DND-41 (cell line): ENCODE results near the gene COBL.

Experiments
- ATAC-seq: fragments of 200-7000 bp; cut with Tn5 transposase; 3 replicates; pipeline ENCODE4 v1.9.1; 2021; ENCODE audit warnings: low read depth; ENCODE audit not compliant: insufficient read depth
- DNase-seq: peaks from one replicate; pipeline ENCODE4 v3.0.0-alpha.2; 2020
- H2AFZ ChIP-seq: 2 replicates; pipeline ENCODE4 v1.6.0; 2012; ENCODE audit warnings: low read depth, low read length
- H3K27ac ChIP-seq: 2 replicates; pipeline ENCODE4 v1.5.1; 2012; ENCODE audit warnings: low read length, inconsistent platforms
- H3K27me3 ChIP-seq: fragments of 200-600 bp; sonication (generic); 2 replicates; pipeline ENCODE4 v1.6.0; 2012; ENCODE audit warnings: low read length, mild to moderate bottlenecking, inconsistent platforms; ENCODE audit not compliant: insufficient read depth, poor library complexity
- H3K36me3 ChIP-seq: 2 replicates; pipeline ENCODE4 v1.5.1; 2012; ENCODE audit warnings: low read length, inconsistent platforms; ENCODE audit not compliant: insufficient read depth
- H3K4me1 ChIP-seq: 2 replicates; pipeline ENCODE4 v1.5.1; 2012; ENCODE audit warnings: mild to moderate bottlenecking, low read length; ENCODE audit not compliant: insufficient read depth
- H3K4me2 ChIP-seq: 2 replicates; pipeline ENCODE4 v1.6.0; 2012; ENCODE audit warnings: mild to moderate bottlenecking, moderate library complexity, low read length, inconsistent platforms; ENCODE audit not compliant: insufficient read depth
- H3K4me3 ChIP-seq, 2 experiments: fragments of 200-600 bp in 1 of 2; shearing (Covaris generic) in 1 of 2; 2 replicates each; pipeline ENCODE4 v1.5.1; 2012 to 2016; ENCODE audit warnings: inconsistent platforms in 2 of 2, low read length in 2 of 2, mild to moderate bottlenecking in 2 of 2, low read depth in 1 of 2, moderate library complexity in 1 of 2
- H3K79me2 ChIP-seq: 2 replicates; pipeline ENCODE4 v1.6.0; 2012; ENCODE audit warnings: low read length, inconsistent platforms; ENCODE audit not compliant: insufficient read depth
- H3K9ac ChIP-seq: 2 replicates; pipeline ENCODE4 v1.6.0; 2012; ENCODE audit warnings: low read depth, mild to moderate bottlenecking, inconsistent platforms, low read length, moderate library complexity
- H3K9me3 ChIP-seq: 2 replicates; pipeline ENCODE4 v1.5.1; 2012; ENCODE audit warnings: low read length, moderate library complexity, mild to moderate bottlenecking, inconsistent platforms; ENCODE audit not compliant: insufficient read depth, severe bottlenecking
- H4K20me1 ChIP-seq: 2 replicates; pipeline ENCODE4 v1.6.0; 2012; ENCODE audit warnings: low read length; ENCODE audit not compliant: insufficient read depth
- EZH2 ChIP-seq: IDR thresholded peaks from 3 replicates; pipeline ENCODE4 v1.6.1; 2012; ENCODE audit warnings: borderline replicate concordance, low read depth, mild to moderate bottlenecking, moderate library complexity, low read length, inconsistent platforms; ENCODE audit not compliant: severe bottlenecking
- TF ChIP-seq, protein P1 (sequence below): IDR thresholded peaks from 2 replicates; pipeline ENCODE4 v1.5.1; 2012; ENCODE audit warnings: borderline replicate concordance, low read length, moderate library complexity, mild to moderate bottlenecking; ENCODE audit not compliant: poor library complexity, severe bottlenecking; ENCODE audit errors: extremely low read depth

COBL gene

DNA sequence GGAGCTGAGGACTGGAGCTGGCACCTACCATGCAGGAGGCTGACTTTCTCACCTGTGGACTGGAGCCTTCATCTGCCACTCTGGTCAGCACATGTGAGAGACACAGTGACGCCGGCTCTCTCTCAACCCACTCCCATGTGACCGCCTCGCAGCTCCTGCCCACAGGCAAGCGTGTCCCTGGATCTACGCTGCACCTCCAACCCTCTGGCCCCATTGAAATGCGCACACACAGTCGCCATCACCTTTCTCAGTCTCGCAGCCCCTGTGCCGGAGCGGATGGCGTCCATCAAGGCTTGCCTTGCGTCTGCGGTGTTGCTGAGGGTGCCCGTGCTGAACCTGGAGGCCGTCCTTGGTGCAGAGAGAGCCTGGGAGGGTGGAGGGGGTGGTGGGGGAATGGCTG is 291.7 kb downstream of the COBL start:
- DNase-seq (no peak), ATAC-seq (no peak)
- peaks cover 4% of the 10 kb centered on the region for H3K27me3 ChIP-seq
- H3K79me2 ChIP-seq, result no peaks in the 10 kb centered on the region
- no peak overlapping the region for H3K9ac ChIP-seq
- no peaks in the 10 kb centered on the region for H3K36me3 ChIP-seq
- H3K4me3 ChIP-seq, result no peak overlapping the region
- H3K27ac ChIP-seq, result no peak overlapping the region
- H2AFZ ChIP-seq, result no peak overlapping the region
- no peaks in the 10 kb centered on the region for H3K4me1 ChIP-seq
- TF ChIP-seq, protein P1, sequence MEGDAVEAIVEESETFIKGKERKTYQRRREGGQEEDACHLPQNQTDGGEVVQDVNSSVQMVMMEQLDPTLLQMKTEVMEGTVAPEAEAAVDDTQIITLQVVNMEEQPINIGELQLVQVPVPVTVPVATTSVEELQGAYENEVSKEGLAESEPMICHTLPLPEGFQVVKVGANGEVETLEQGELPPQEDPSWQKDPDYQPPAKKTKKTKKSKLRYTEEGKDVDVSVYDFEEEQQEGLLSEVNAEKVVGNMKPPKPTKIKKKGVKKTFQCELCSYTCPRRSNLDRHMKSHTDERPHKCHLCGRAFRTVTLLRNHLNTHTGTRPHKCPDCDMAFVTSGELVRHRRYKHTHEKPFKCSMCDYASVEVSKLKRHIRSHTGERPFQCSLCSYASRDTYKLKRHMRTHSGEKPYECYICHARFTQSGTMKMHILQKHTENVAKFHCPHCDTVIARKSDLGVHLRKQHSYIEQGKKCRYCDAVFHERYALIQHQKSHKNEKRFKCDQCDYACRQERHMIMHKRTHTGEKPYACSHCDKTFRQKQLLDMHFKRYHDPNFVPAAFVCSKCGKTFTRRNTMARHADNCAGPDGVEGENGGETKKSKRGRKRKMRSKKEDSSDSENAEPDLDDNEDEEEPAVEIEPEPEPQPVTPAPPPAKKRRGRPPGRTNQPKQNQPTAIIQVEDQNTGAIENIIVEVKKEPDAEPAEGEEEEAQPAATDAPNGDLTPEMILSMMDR, result no peak
- TF ChIP-seq EZH2, result no peak
- H3K4me2 ChIP-seq, result no peak overlapping the region
- H4K20me1 ChIP-seq, result no peaks in the 10 kb centered on the region
- no peaks in the 10 kb centered on the region for H3K9me3 ChIP-seq

DNA sequence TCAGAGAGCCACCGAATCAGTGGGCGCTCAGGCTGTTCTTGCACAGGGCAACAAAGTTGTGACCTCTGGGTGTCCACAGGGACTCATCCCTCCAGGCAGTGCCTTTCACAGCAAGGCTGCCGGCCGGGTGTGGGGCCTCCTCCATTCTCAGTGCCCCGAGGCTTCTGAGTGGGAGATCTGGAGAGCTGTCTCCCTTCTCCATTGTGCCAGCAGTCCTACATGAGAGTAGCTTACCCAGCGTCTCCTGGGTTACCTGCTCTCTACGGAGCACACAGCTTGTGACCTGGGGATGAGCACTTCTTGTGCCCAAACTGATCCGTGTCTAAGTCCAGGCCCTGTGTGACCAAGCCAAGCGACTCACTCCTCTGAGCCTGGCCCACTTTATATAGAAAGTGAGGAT is 293.1 kb downstream of the COBL start:
- no peaks in the 10 kb centered on the region for H4K20me1 ChIP-seq
- no peaks in the 10 kb centered on the region for H3K9me3 ChIP-seq
- H3K4me2 ChIP-seq, result no peak overlapping the region
- no peak overlapping the region for H3K27ac ChIP-seq
- H3K9ac ChIP-seq, result no peak overlapping the region
- no peaks in the 10 kb centered on the region for H3K4me1 ChIP-seq
- H3K79me2 ChIP-seq, result no peaks in the 10 kb centered on the region
- H3K27me3 ChIP-seq, result peaks cover 4% of the 10 kb centered on the region
- no peak overlapping the region for H2AFZ ChIP-seq
- TF ChIP-seq, protein P1, result no peak
- TF ChIP-seq EZH2, result no peak
- ATAC-seq (no peak), DNase-seq (no peak)
- no peak overlapping the region for H3K4me3 ChIP-seq
- no peaks in the 10 kb centered on the region for H3K36me3 ChIP-seq

DNA sequence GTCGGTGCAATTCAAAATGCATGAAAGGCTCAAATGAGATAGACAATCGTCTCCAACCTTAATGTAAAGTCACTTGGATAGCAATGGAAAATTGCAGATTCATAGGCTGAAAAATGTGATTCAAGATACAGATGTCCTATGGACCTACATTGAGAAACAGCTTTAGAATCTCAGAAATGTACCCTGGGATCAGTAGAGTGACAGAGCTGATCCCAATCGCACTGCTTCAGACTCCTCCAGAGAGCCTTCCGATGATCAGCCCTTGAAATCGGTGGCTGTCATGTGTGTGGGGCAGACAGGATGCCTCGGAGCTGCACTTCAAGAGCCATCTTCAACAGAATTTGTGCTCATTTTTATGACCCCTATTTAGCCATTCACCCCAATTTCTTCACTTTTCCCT is 293.8 kb downstream of the COBL start:
- no peak overlapping the region for H2AFZ ChIP-seq
- H3K9ac ChIP-seq, result no peak overlapping the region
- H3K4me1 ChIP-seq, result no peaks in the 10 kb centered on the region
- no peak overlapping the region for H3K4me3 ChIP-seq
- H3K27me3 ChIP-seq, result peaks cover 4% of the 10 kb centered on the region
- H3K27ac ChIP-seq, result no peak overlapping the region
- DNase-seq, result no peak
- no peaks in the 10 kb centered on the region for H3K79me2 ChIP-seq
- H4K20me1 ChIP-seq, result no peaks in the 10 kb centered on the region
- no peak overlapping the region for H3K4me2 ChIP-seq
- no peaks in the 10 kb centered on the region for H3K36me3 ChIP-seq
- no peak for ATAC-seq
- no peak for TF ChIP-seq EZH2
- TF ChIP-seq, protein P1, result no peak
- no peaks in the 10 kb centered on the region for H3K9me3 ChIP-seq
